GM12878 (cell line): ENCODE measurements around the gene CSF2.

Experiments
- EGR1 ChIP-seq, 2 experiments: IDR thresholded peaks; 1 replicate in 1 of 2; 2 replicates in 1 of 2; pipeline ENCODE4 v1.6.1; 2011 to 2012; ENCODE audit warnings: low read depth in 2 of 2, low read length in 2 of 2, borderline replicate concordance in 1 of 2, mild to moderate bottlenecking in 1 of 2, moderate library complexity in 1 of 2
- FOS ChIP-seq: IDR thresholded peaks from 3 replicates; pipeline ENCODE4 v1.6.1; 2011; ENCODE audit warnings: borderline replicate concordance; ENCODE audit not compliant: insufficient read length; ENCODE audit errors: extremely low read depth
- GABPA ChIP-seq: IDR thresholded peaks from 2 replicates; pipeline ENCODE4 v1.6.1; 2014; ENCODE audit warnings: antibody characterized with exemption, low read depth, mild to moderate bottlenecking, inconsistent platforms
- JUND ChIP-seq: IDR thresholded peaks from 2 replicates; pipeline ENCODE4 v1.6.1; 2012; ENCODE audit warnings: low read depth, mild to moderate bottlenecking, low read length, improper control_type of control experiment, moderate library complexity
- NRF1 ChIP-seq: conservative IDR thresholded peaks from 2 replicates; pipeline ENCODE4 v1.6.1; 2011; ENCODE audit warnings: mild to moderate bottlenecking, low read depth, low read length, improper control_type of control experiment
- POLR2A ChIP-seq: IDR thresholded peaks from 2 replicates; pipeline ENCODE4 v1.6.1; 2011; ENCODE audit warnings: low read depth, mild to moderate bottlenecking, low read length
- SIX5 ChIP-seq: IDR thresholded peaks from 2 replicates; pipeline ENCODE4 v1.6.1; 2011; ENCODE audit warnings: mild to moderate bottlenecking, low read depth, low read length, moderate library complexity; ENCODE audit not compliant: severe bottlenecking
- SMAD1 ChIP-seq: fragments of 450-650 bp; IDR thresholded peaks from 2 replicates; pipeline ENCODE4 v1.6.1; 2018; ENCODE audit warnings: mild to moderate bottlenecking, low read depth; ENCODE audit not compliant: partially characterized antibody
- STAT1 ChIP-seq: fragments of 450-650 bp; conservative IDR thresholded peaks from 2 replicates; pipeline ENCODE4 v1.6.1; 2014; ENCODE audit warnings: antibody characterized with exemption, mild to moderate bottlenecking
- TCF7 ChIP-seq: IDR thresholded peaks from 2 replicates; pipeline ENCODE4 v1.6.1; 2014; ENCODE audit warnings: antibody characterized with exemption, borderline replicate concordance
- ZNF384 ChIP-seq: IDR thresholded peaks from 2 replicates; pipeline ENCODE4 v1.6.1; 2012; ENCODE audit warnings: low read depth, mild to moderate bottlenecking, low read length, improper control_type of control experiment, borderline replicate concordance
- ZNF592 ChIP-seq: fragments of 450-650 bp; IDR thresholded peaks from 2 replicates; pipeline ENCODE4 v1.6.1; 2017; ENCODE audit warnings: mild to moderate bottlenecking, moderate library complexity
- TF ChIP-seq, protein P1 (sequence below), 3 experiments: IDR thresholded peaks in 2 of 3; conservative IDR thresholded peaks in 1 of 3; 2 replicates each; pipeline ENCODE4 v1.5.1; 2011; ENCODE audit warnings: low read depth in 3 of 3, low read length in 3 of 3, mild to moderate bottlenecking in 3 of 3, control low read depth in 2 of 3, moderate library complexity in 2 of 3, inconsistent platforms in 1 of 3, mixed read lengths in 1 of 3; ENCODE audit not compliant: control insufficient read depth in 2 of 3, insufficient read depth in 1 of 3; ENCODE audit errors: extremely low read depth in 1 of 3

DNA sequence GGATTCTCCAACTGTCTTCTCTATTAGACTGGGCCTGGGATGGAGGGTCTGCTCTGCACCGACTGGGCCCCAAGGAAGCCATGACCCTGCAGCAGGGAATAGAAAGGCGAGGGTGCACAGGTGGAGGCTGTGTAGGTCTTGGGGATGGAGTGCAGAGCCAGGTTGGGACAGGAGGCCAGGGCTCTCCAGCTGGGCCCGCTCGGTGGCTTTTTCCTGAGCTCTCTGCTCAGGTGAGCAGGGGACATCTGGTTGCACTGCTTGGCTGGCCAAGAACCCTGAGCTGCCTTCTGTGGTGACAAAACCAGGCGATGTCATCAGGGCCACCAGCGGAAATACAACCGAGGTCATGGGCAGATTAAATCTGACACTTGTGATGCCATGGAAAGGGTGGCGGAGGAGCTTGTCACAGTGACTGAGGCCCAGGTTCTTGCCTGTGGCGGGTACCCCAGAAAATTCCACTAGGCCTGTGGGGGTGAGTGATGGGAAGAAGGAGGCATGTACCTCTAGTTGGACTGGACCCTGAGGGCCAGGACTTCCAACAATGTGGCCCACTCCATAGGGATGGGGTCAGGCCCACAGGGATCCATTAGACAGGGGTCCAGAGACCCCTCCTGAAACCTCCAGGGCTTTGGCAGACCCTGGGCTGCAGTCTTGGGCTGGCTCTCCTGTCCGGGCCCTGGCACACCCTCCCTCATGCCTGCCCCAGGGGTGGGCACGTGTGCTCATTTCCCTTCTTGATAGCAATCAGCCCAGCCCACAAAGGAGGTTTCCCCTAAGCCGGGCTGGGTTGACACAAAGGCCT lies 17.6 kb upstream of the CSF2 start:
- TF ChIP-seq EGR1 (IDR thresholded peaks at IDR 0.05; ENCODE audit: borderline replicate concordance in 1 of 2, low read depth in 2 of 2, low read length in 2 of 2) (no peak), SMAD1 (no peak), TCF7 (no peak), FOS (no peak), NRF1 (no peak), JUND (no peak), POLR2A (no peak), SIX5 (no peak), ZNF384 (no peak), GABPA (no peak), STAT1 (no peak), ZNF592 (no peak)
- TF ChIP-seq, protein P1, sequence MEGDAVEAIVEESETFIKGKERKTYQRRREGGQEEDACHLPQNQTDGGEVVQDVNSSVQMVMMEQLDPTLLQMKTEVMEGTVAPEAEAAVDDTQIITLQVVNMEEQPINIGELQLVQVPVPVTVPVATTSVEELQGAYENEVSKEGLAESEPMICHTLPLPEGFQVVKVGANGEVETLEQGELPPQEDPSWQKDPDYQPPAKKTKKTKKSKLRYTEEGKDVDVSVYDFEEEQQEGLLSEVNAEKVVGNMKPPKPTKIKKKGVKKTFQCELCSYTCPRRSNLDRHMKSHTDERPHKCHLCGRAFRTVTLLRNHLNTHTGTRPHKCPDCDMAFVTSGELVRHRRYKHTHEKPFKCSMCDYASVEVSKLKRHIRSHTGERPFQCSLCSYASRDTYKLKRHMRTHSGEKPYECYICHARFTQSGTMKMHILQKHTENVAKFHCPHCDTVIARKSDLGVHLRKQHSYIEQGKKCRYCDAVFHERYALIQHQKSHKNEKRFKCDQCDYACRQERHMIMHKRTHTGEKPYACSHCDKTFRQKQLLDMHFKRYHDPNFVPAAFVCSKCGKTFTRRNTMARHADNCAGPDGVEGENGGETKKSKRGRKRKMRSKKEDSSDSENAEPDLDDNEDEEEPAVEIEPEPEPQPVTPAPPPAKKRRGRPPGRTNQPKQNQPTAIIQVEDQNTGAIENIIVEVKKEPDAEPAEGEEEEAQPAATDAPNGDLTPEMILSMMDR (IDR thresholded peaks at IDR 0.05 in 2 of 3, conservative IDR thresholded peaks at IDR 0.05 in 1 of 3; ENCODE audit: control insufficient read depth in 2 of 3, extremely low read depth in 1 of 3, insufficient read depth in 1 of 3, low read depth in 3 of 3, low read length in 3 of 3) = no peak
